Stimulated activated CD8-positive, alpha-beta memory T cell treated with anti-CD3 and anti-CD28 coated beads, Interleukin-7, amount 100 ng/mL, for 48 hours (primary cell): ENCODE results near the gene CDK6.

Experiments
- DNase-seq, 2 donors: peaks; one replicate each; pipeline ENCODE4 v3.0.0-alpha.2; 2020; ENCODE audit warnings: low read depth in 1 of 2; ENCODE audit errors: extremely low read depth in 1 of 2

CDK6 gene

DNA sequence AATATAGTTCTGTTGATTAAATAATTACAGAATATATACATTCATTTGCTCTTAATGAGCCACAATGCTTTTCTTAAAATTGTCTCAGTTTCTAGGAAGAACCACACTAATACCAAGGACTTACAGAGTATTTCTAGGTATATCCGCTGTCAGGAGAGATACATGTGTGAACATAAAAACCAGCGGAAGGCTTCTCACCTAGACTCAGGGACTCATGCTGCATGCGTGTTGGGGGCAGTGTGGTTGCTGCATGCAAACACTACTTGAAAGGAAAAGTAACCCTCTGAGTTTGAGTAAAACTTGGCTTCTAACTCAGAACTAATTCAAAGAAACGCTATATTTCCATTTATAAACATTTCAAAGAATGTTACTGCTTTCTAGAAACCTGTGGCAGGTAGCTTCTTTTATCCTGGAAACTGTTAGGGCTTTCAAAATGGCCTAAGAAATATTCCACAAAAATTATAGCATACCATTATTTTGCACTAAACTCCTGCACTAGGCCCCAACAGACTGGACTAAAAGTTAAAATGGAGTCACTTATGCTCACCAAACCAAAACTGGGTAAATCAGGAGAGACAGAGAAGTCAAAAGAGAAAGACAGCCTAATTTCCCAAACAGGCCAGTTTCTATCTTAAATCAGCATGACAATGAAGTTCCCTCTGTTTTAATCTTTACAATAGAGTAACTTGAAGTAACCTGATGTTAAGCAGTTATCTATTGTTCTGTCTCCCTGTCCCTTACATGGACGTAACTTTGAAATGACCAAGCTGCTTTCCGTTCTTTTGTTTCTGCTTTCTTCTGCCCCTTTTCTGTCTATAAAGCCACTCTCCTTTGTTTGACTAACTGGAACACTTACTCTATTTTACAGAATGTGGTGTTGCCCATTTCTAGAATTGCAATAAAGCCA, 151.0 kb downstream of the CDK6 start:
- DNase-seq, result peak; percentile 44 to 74

DNA sequence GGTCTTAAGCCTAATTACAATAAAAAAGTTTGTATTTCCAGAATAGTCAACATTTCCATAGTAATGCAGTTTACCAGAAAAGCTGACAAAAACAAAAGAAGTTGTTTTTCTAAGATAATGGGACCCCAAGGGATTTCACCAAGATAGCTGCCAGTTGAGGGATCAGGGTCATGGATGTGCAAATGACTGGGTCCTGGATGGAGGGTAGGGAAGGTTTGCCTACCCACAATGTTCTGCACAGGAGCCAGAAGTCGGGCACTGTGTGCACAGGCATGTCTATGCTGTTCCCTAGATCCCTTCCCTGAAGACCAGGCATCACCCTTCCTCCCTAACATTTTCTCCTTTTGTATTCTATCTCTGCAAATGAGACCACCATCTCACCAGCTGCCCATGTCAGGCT, 152.1 kb downstream of the CDK6 start:
- no peak for DNase-seq

DNA sequence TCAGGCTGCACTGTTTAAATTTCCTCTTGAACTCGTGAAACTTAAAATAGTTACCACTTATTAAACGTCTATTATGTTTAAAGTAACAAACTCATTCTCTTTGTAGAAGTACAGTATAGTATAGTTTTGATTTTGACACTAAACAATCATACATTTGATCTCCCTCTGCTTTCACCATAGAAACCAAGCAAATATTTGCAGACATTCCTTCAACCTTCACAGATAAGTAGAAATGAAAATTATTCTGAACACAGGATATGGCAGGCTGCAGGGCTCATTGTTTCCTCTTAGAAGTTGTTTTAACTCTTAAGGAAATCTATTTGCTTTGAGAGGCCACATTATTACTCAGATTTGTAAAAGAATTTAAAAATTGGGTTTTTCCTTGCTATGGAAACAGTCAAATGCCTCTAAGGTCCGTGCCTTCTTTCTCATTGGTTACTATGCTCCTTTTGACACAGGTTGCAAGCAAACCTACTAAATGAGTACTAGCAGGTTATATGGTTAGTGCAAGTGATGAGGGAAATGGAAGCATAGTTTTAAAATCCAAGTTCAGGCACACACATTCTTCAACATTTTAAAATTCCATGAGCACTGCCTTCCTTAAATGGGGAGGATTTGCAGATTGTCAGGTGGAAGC, 153.4 kb downstream of the CDK6 start:
- no peak for DNase-seq

DNA sequence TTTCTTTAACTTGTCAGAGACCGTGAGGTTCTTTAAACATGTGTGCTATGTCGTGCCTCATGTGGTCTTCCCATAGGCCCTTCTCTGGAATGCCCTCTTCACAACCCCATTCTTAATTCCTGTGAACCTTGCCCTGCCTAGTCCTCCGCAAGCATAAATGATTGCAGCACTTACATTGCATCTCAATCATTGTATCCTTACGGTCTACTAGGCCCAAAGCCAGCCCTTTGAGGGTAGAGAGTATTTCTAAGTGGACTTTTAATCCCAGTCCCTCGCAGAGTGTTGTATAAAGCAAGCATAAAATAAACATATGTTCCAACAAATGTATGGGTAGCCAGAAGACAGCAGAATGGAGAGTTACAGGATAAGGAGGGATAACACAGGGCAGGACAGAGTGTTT, 154.0 kb downstream of the CDK6 start:
- DNase-seq, result no peak

DNA sequence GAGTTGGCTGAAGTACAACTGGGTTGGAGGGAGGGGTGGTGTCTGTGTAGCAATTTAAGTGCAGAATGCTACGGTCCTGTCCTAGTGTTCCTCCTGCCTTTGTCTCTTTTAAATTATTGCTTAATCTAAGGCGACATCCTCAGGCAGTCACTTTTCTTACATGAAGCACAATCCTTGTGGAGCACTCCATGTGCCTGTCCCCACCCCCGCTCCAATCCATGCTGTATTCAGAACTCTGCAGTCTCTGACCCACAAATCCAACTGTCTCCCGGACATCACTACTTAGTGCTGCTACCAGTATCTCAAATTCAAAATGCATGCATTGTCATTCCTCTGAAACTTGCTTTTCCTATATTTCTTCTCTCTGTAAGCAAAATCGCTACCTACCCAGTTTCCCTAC, 154.7 kb downstream of the CDK6 start:
- DNase-seq, result no peak

DNA sequence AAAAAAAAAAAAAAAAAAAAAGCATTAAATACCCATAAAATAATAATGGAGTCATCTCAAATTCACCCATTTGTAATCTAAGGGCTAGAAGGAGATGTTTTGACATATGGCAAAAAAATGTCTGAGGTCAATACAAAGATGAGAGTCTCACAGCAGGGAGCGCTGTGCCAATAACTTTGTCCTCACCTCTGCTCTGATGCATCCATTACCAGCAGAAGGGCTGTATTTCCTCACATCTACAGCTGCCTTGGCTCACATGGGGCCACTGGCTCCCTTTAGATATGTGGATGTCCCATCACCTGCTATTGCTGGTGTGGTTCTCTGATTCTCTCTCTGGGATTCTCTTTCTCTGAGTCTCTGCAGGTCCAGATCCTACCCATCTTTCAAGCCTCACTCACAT, 155.9 kb downstream of the CDK6 start:
- DNase-seq, result no peak

DNA sequence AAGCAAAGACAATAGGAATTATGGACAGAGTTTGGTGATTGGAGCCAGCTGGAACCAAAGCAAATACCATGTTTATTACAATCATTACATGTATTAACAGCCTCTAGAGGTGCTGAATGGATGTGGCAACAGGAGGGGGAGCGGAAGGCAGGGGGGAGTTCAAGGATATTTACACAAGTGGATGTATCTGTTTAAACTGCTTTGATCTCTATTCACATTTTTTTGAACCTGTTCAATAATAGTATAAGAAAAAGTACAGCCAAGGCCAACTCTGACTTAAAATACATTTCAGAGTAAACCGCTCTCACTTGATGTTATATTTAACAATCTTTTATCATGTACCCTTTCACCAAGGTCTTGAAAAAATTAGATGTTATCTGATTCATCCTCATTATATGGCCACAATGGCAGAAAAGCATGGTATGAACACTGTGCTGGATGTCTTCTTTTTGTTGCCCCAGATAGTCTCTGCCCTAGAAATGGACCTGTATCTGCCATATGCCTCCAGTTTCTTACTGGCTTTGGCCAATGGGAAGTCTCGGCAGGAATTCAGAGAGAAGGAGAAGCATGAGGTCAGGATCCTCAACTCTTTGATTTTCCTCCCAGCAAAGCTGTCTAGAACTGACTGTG, 158.0 kb downstream of the CDK6 start:
- DNase-seq, result no peak

DNA sequence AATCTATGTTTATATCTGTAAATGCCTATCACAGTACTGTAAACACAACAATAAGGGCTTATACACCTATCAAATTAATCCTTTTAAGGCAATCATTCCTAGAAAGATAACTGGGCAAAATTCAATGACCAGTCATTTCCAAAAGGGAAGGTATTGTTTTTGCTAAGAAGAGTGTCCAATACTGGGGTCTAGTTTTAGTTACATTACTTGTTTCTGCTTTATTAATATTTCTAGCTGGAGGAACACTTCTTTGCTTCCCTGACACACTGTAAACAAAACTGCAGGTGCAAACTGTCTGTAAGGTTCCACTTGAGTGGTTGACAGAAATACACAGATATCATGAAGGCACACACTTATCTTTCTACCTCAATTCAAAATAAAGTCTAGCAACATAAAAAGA, 162.0 kb downstream of the CDK6 start:
- no peak for DNase-seq

DNA sequence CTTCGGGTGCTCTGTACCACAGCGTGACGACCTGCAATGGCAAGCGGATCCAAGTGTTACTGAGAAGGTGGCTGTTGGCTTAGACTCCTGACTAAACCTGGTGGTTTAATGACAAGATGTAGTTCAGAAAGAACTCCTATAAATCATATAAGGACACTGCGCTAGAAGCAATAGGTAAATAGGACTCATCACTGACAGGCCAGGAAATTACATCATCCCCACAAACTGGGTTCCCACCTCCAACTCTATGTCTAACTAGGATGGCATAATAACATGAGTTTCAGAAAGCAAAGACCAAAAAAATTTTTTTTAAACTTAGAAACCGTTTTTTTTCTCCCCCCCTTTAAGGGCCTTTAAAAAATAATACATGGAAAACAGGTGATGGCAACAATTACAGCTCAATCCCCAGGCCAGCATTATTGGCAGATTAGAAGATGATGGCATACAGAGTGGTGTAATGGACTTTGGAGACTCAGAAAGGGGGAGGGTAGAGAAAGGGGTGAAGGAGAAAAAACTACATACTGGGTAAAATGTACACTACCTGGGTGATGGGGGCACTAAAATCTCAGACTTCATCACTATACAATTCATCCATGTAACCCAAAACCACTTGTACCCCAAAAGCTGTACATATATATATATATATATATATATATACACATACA, 164.7 kb downstream of the CDK6 start:
- DNase-seq, result no peak

DNA sequence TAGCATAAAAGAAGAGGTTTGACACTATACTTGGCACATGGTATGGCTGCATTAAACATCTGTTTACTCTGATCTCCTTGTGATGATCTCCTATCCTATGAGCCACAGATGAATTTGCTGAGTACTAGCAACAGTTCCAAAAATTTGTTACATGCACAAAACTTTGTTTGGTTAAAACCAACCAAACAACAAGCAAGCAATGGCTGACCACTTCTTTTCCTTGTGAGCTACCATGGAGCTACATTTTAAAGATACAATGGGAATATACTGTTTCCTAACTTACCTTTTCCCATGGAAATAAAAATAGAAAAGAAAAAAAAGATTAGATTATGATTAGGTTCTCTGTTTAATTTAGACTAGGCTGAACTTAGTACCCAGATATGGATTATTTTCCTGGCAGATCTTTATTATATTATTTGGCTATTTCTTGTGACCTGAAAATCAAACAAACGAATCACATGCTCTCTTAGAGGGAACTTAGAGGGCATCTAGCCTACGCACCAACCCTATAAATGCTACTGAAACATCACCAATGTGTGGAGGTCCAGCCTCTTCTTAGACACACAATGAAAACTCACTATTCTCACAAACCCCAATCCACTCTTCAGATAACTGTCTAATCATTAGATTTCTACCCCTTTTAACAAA, 166.0 kb downstream of the CDK6 start:
- no peak for DNase-seq

DNA sequence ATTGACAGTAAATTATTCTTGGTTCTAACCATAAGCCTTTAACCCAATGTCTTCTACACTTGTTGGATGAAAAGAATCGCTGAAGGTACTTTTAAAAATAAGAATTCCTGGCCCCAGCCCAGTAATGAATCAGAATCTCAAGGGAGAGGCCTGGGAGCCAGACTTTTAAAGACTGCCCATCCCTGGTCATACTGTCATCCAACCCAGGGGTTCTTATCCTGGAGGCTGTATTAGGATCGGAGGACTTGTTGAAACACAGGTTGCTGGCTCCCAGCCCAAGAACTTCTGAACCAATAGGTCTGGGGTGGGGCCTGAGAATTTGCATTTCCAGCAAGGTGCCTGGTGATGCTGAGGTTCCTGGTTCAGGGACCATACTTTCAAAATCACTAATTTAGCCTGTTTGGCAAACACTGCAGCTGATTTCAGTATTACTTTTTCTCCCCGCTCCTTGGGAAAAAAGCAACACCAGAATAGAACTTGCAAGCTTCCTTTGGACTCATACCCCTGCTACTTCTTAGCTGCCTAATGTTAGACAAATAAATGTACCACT, 166.7 kb downstream of the CDK6 start:
- no peak for DNase-seq

DNA sequence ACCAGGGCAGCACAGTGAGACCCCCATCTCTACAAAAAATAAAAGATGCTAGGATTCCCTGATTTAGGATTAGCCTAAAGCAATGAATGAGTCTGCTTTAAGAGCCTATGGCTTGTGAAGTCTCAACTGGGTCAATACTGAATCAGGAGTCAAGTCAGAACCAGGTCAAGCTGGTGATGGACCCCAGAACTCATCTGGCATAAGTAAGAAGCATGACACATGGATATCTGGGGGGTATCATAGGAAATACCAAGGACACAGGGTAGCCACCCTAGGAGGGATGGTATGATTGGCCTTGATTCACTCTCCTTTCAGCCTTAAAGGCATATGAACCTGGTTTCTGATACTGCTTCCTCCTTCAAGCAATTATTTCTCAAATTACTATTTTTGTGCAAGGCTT, 167.8 kb downstream of the CDK6 start:
- DNase-seq, result no peak

DNA sequence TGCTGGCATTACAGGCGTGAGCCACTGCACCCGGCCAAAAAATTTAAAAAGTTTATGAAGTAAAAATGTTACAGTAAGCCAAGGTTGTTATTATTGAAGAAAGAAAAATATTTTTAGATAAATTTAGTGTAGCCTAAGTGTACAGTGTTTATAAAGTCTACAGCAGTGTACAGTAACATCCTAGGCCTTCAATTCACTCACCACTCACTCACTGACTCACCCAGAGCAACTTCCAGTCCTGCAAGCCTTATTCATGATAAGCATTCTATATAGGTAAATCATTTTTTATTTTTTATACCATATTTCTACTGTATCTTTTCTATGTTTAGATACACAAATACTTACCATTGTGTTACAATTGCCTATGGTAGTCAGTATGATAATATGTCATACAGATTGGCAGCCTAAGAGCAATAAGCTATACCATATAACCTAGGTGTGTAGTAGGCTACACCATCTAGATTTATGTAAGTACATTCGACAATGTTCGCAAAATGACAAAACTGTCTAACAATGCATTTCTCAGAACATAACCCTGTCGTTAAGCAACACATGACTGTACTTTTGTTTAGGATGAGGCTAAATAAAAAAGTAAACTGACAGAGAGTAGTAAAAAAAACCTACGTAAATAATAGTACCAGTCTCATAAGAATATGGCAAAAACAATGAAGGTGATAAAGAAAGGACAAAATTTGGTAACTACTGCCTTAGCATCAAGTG, 168.4 kb downstream of the CDK6 start:
- no peak for DNase-seq

DNA sequence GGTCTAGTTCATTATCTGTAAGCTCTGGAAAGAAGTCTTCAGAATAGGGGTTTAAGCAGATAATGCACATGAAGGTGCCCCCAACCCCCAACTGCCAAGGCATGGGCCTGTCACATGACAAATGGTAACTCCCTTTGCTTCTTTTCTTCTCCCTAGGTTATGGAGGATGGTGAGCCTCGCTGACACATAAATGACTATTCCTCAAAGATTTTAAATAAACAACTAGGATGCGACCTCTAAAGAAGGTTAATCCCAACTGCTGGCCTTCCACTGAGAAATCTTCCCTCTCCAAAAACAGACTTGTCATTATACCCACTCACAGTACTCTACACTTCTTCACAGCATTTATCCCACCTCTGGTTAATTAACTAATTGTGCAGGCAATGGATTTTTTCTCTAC, 170.4 kb downstream of the CDK6 start:
- no peak for DNase-seq

DNA sequence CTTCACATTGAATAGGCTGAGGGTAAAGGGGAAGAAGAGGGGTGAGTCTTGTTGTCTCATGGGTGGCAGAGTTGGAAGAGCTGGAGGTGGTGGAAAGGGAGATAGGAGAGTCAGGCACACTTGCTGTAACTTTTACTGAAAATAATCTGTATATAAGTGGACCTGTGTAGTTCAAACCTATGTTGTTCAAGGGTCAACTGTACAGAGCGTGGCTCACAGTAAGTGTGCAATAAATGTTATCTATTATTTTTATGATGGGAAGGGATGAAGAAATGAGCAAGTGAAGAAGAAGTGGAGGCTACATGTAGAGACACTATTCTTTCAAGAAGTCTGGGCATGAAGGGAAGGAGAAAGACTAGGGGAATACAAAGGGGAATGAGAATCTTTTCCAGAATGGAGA, 174.7 kb downstream of the CDK6 start:
- DNase-seq, result no peak

DNA sequence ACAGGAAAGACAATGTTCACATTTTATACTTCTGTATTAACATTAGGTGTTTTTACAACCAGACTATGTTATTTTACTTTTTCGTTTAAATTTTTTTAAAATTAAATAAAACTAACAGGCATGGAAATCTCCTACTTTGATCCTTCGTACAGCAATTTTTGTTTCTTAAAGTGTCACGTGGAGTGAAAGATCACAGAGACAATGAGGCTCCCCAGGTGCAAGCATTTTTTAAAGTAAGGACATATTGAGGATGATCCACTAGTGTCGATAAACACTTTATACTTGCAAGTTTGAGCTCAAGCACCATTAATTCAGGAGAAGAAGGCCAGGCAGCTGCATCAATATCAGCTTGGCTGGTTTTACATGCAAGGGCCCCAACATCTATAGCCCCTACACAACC, 177.7 kb downstream of the CDK6 start:
- DNase-seq, result no peak

DNA sequence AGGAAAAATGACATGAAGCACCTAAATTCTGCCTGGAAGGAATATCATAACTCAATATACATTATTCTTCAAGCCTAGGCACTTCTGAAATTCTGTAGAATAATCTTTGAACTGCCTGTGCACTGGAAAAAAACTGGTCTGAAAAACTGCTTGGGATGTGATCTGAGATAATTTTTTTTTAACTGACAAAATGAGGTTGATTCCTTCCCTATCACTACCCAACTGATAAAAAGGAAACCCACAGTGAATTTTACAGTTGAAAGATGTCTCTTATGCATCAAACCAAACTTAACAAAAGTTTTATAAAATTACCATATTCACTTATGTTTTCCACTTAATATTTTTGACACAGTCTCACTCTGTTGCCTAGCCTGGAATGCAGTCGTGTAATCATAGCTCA, 179.0 kb downstream of the CDK6 start:
- no peak for DNase-seq

DNA sequence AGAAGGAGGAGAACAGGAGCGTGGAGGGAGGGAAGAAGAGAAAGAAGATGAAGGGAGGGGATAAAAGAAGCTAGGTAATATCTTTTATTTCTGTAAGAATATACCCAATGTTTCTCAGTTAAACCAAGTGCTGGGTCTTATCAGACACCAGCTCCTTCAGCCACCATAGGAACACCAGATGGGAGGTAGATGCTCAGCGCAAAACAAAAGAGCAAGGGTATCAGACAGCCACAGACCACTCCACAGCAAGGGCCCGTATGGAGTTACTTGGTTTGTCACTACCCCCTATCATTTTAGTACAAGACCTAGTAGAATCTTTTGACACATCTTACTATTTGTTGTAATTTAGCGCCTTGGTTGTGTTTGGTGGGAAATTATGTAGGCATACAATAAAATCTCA, 180.3 kb downstream of the CDK6 start:
- DNase-seq, result no peak

DNA sequence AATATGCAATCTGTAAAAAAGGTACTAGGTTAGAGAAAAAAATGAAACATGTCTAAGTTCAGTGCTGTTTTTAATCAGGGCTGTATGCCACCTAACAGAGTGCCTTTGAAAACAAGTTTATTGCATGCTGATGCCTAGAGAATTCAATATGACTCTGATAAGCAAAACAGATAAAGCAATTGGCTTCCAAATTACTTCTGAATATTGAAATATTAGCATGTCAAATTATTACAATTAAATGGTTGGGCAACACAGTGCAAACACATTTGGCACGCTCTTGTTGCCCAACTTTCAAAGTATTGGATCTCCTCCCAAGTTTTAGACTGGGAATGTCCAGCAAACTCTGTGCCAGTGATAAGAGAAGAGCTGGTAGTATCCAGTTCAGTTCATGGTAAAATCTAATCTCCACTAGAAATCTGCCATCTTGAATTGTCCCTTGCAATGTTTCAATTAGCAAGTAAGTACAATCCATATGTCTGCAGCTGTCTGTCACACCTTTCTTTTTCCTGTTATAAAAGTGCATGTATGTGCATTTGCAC, 181.0 kb downstream of the CDK6 start:
- DNase-seq, result no peak

DNA sequence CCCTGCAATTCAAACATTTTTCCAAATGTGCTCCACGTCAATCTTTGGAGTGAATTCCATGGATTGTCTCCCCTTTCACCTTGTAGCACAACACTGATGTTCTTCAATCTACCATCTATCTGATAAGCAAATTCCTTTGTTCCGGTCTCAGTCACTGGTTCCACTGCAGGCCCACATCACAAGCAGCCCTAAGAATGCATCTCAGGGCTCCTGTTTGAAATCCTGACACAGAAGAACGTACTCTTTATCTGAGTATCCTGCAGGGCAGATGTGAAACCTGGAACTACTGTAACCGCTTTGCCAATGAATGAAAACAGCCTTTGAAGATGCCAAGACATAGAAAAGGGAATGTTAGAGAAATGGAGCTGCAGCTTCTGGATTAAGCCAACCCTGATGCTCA, 183.2 kb downstream of the CDK6 start:
- DNase-seq, result no peak
